Measurements from ENCODE around the gene MSI2.

Gene MSI2

GRCh38 chr17:57640079-57640478 lies 383.8 kb downstream of the MSI2 start:
- no peak for DNase-seq (ENCODE audit: extremely low read depth in 1 of 2, low read depth in 1 of 2)

- no peak for DNase-seq (ENCODE audit: extremely low read depth in 1 of 2, low read depth in 1 of 2)
These were observed 385.4 kb downstream of the MSI2 start for GRCh38 chr17:57641761-57642160.

GRCh38 chr17:57643062-57643461 lies 386.7 kb downstream of the MSI2 start:
- DNase-seq (ENCODE audit: extremely low read depth in 1 of 2, low read depth in 1 of 2) = no peak

- no peak for DNase-seq (ENCODE audit: extremely low read depth in 1 of 2, low read depth in 1 of 2)
These were observed 388.0 kb downstream of the MSI2 start for GRCh38 chr17:57644326-57644725.

- no peak for DNase-seq (ENCODE audit: extremely low read depth in 1 of 2, low read depth in 1 of 2)
These were observed 389.8 kb downstream of the MSI2 start for GRCh38 chr17:57645950-57646665.

- no peak for DNase-seq (ENCODE audit: extremely low read depth in 1 of 2, low read depth in 1 of 2)
These were observed 392.4 kb downstream of the MSI2 start for GRCh38 chr17:57648720-57649119.

GRCh38 chr17:57649191-57649590 lies 392.9 kb downstream of the MSI2 start:
- no peak for DNase-seq (ENCODE audit: extremely low read depth in 1 of 2, low read depth in 1 of 2)

GRCh38 chr17:57649731-57650484 lies 393.6 kb downstream of the MSI2 start:
- DNase-seq (ENCODE audit: extremely low read depth in 1 of 2, low read depth in 1 of 2) = no peak

- no peak for DNase-seq (ENCODE audit: extremely low read depth in 1 of 2, low read depth in 1 of 2)
These were observed 394.2 kb downstream of the MSI2 start for GRCh38 chr17:57650548-57650947.

- DNase-seq (ENCODE audit: extremely low read depth in 1 of 2, low read depth in 1 of 2) = no peak
These were observed 395.1 kb downstream of the MSI2 start for GRCh38 chr17:57651451-57651850.

- no peak for DNase-seq (ENCODE audit: extremely low read depth in 1 of 2, low read depth in 1 of 2)
These were observed 395.7 kb downstream of the MSI2 start for GRCh38 chr17:57651996-57652395.

- DNase-seq (ENCODE audit: extremely low read depth in 1 of 2, low read depth in 1 of 2) = no peak
These were observed 396.5 kb downstream of the MSI2 start for GRCh38 chr17:57652811-57653210.

- DNase-seq (ENCODE audit: extremely low read depth in 1 of 2, low read depth in 1 of 2) = no peak
These were observed 397.0 kb downstream of the MSI2 start for GRCh38 chr17:57653279-57653678.

- no peak for DNase-seq (ENCODE audit: extremely low read depth in 1 of 2, low read depth in 1 of 2)
These were observed 397.9 kb downstream of the MSI2 start for GRCh38 chr17:57654040-57654775.

GRCh38 chr17:57655553-57655952 lies 399.2 kb downstream of the MSI2 start:
- no peak for DNase-seq (ENCODE audit: extremely low read depth in 1 of 2, low read depth in 1 of 2)

GRCh38 chr17:57657211-57657610 lies 400.9 kb downstream of the MSI2 start:
- DNase-seq (ENCODE audit: extremely low read depth in 1 of 2, low read depth in 1 of 2) = no peak

- no peak for DNase-seq (ENCODE audit: extremely low read depth in 1 of 2, low read depth in 1 of 2)
These were observed 405.7 kb downstream of the MSI2 start for GRCh38 chr17:57662041-57662440.

- DNase-seq (ENCODE audit: extremely low read depth in 1 of 2, low read depth in 1 of 2) = no peak
These were observed 406.5 kb downstream of the MSI2 start for GRCh38 chr17:57662644-57663308.

GRCh38 chr17:57663326-57664070 lies 407.2 kb downstream of the MSI2 start:
- no peak for DNase-seq (ENCODE audit: extremely low read depth in 1 of 2, low read depth in 1 of 2)

GRCh38 chr17:57665128-57665527 lies 408.8 kb downstream of the MSI2 start:
- DNase-seq (ENCODE audit: extremely low read depth in 1 of 2, low read depth in 1 of 2) = no peak
